GM12872 (cell line): ENCODE results near the gene FGF19.

Experiments used
- TF ChIP-seq, protein P1 (sequence below): IDR thresholded peaks from 3 replicates; pipeline ENCODE4 v1.5.1; 2011; ENCODE audit warnings: low read depth, mild to moderate bottlenecking, low read length, moderate library complexity; ENCODE audit not compliant: insufficient read depth

FGF19 gene

DNA sequence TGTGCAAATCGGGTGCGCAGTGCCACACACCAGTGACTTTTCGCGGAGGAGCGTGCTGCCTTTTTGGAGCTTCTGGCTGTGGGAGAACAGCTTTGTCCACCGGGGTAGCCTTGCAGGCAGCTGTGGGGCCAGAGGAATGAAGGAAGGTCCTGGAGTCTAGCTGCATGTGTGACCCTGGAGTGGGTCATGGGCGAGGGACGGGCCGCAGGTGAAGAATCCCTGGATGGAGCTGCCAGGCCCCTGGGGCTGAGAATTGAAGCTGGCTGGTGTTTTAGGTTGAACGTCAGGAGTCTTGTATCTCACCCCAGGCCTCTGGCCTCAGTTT is 54.3 kb downstream of the FGF19 start:
- TF ChIP-seq, protein P1, sequence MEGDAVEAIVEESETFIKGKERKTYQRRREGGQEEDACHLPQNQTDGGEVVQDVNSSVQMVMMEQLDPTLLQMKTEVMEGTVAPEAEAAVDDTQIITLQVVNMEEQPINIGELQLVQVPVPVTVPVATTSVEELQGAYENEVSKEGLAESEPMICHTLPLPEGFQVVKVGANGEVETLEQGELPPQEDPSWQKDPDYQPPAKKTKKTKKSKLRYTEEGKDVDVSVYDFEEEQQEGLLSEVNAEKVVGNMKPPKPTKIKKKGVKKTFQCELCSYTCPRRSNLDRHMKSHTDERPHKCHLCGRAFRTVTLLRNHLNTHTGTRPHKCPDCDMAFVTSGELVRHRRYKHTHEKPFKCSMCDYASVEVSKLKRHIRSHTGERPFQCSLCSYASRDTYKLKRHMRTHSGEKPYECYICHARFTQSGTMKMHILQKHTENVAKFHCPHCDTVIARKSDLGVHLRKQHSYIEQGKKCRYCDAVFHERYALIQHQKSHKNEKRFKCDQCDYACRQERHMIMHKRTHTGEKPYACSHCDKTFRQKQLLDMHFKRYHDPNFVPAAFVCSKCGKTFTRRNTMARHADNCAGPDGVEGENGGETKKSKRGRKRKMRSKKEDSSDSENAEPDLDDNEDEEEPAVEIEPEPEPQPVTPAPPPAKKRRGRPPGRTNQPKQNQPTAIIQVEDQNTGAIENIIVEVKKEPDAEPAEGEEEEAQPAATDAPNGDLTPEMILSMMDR: no peak

DNA sequence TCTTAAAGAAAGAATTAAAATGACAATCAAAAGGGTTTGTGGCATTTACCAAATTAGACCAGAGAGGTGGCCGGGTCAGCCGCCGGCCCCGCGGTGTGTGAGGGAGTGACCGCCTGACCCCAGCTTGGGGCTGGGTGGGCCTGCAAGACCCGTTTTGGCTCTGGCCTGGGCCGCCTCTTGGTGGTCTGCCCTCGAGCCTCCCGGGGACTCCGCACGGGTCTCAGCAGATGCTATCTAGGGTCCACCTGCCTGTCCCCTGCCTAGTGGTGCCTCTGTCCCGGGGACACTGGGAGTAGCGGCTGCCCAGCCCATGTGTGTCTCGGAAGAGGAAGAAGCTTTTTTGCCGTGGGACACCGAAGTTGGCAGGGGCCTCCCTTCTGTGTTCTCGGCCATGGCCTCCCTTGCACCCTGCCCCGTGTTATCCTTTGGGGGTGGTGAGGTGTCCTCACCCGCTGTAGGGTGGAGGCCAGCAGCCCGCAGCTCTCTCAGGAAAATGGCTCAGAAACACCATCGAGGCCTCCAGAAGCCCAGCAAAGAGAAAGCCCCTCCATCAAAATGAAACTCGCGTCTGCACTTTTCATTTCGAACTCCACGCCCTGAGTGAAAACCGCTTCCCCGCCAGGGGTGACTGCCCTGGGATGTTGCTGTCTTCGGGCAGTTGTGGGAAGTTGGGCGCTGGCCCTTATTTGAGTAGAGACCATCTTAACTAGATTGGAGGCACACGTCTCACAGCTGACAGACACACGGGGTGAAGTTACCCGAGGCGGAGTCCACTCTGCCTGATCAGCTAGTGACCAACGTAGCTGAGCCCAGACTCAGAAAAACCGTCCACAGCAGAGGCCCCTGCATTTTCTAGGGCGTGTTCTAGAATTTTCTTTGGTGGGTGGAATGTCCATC is 54.9 kb downstream of the FGF19 start:
- TF ChIP-seq, protein P1: no peak
